ENCODE measurements around the gene SPDYC. TPM values are rescaled to one million over a fixed set of nuclear protein-coding genes. Genes with fewer than 3 reads are reported as not detected.

The SPDYC gene
- total and polyA plus RNA-seq, 5 experiments from 2014 or later = not detected

DNA sequence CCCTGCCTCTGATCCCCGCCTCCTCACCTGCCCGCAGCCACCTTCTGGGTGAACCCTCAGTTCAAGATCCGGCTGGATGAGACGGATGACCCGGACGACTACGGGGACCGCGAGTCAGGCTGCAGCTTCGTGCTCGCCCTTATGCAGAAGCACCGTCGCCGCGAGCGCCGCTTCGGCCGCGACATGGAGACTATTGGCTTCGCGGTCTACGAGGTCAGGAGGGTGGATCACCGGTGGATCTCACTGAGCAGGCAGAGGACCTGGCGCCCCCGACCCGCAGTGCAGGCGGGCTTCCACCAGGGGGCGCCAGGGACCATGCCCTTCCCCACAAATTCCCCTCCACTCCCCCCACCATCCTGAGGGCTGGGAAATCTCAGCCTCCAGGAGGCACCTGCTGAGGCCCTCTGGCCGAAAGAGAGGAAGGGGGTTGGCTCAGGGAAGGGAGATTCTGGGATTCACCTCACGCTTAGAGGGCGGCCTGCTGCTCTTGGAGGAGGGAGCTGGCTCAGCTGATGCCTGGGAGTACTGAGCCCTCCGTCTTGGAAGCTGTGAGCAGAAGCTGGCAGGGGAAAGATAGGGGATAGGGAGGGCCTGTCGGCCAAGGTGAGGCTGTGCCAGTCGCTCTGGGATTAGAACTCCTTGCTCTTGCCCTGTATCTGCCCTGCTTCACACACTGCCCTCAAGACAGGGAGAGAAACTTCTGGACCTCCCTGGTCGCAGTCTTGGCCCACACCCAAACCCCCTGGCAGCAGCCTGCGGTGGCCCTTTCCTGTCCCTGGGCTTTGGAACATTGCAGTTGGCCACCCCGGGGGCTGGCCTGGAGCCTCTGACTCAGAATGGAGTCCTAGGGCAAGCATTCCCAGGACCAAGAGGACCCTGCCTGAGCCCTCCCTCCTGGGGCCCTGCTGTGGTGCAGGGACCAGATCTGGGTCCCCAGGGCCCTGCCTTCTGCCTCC, 34.9 kb downstream of the SPDYC start:
- Mint-ChIP-seq H3K9me3 (no peaks in the 10 kb centered on the region), H3K36me3 (peaks cover 0 to 54% (median 3%) of the 10 kb centered on the region in 3 donors), H3K4me3 (no peak overlapping the region), H3K27me3 (no peaks in the 10 kb centered on the region), H3K4me1 (peaks cover 2 to 11% (median 7%) of the 10 kb centered on the region in 4 donors), H3K27ac (no peak overlapping the region)
- ATAC-seq (peak; percentile 59 to 73), DNase-seq (peak in 8 of 10 donors; percentile 27 to 62 (median 54))
- POLR2A ChIA-PET = no interaction called here

DNA sequence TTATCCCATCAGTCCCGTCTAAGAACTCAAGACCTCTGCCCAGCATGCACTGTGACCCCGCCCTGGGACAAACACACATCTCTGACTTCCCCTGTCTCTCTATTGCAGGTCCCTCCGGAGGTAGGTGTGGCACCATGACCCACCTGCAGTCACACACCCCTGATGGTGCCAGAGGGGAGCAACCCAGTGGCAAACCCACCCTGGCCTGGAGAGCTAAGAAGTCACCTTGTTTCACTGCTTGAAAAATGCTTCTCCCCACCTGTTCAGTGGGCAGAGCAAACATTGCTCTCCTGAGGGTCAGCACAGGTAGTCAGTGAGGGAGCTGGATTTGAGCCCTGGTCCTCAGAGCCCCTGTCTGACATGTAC, 35.6 kb downstream of the SPDYC start:
- H3K27me3 Mint-ChIP-seq = no peaks in the 10 kb centered on the region
- POLR2A ChIA-PET = interaction anchor here (1.9 kb wide), 1 partner anchor 13 kb away, joined by 5 read pairs; no protein-coding TSS in a partner anchor
- H3K27ac Mint-ChIP-seq = no peak overlapping the region
- DNase-seq (no peak), ATAC-seq (no peak)
- H3K4me3 Mint-ChIP-seq = no peak overlapping the region
- peaks cover 0 to 53% (median 3%) of the 10 kb centered on the region in 3 donors for H3K36me3 Mint-ChIP-seq
- H3K4me1 Mint-ChIP-seq = peaks cover 2 to 11% (median 7%) of the 10 kb centered on the region in 4 donors
- no peaks in the 10 kb centered on the region for H3K9me3 Mint-ChIP-seq

DNA sequence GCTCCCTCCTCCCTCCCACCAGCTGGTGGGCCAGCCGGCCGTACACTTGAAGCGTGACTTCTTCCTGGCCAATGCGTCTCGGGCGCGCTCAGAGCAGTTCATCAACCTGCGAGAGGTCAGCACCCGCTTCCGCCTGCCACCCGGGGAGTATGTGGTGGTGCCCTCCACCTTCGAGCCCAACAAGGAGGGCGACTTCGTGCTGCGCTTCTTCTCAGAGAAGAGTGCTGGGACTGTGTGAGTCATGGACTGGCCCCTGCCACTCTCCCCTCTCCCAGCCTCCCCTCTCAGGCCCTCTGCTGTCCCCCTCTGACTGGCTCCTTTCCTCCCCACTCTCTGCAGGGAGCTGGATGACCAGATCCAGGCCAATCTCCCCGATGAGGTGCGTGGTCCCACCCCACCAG, 36.4 kb downstream of the SPDYC start:
- Mint-ChIP-seq H3K36me3 (peaks cover 0 to 56% (median 3%) of the 10 kb centered on the region in 3 donors), H3K27me3 (no peaks in the 10 kb centered on the region), H3K9me3 (no peaks in the 10 kb centered on the region), H3K27ac (no peak overlapping the region), H3K4me1 (peaks cover 2 to 11% (median 7%) of the 10 kb centered on the region in 4 donors), H3K4me3 (no peak overlapping the region)
- POLR2A ChIA-PET = interaction anchor here (0.6 to 1.9 kb wide), 2 partner anchors 12 to 109 kb away, joined by 3 to 5 read pairs; no protein-coding TSS in a partner anchor
- ATAC-seq (no peak), DNase-seq (peak in 1 of 10 donors; percentile 28)

DNA sequence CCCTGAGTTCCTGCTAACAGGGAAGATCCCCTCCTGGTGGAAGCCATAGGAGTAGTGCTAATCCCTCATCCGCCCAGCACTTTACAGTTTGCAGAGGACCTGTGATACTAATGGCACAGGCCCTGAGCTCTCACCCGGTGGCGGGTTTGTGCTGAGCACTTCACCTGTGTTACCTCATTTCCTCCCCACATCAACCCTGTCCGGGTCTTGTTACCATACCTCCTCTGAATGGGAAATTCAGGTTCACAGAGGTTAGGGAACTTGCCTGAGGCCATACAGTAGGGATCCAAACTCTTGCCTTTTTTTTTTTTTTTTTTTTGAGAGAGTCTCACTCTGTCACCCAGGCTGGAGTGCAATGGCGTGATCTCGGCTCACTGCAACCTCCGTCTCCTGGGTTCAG, 36.9 kb downstream of the SPDYC start:
- Mint-ChIP-seq H3K27ac (no peak overlapping the region), H3K27me3 (no peaks in the 10 kb centered on the region), H3K9me3 (no peaks in the 10 kb centered on the region), H3K4me3 (no peak overlapping the region), H3K36me3 (peaks cover 0 to 57% (median 3%) of the 10 kb centered on the region in 3 donors), H3K4me1 (peaks cover 2 to 11% (median 7%) of the 10 kb centered on the region in 4 donors)
- POLR2A ChIA-PET = interaction anchor here (0.6 to 1.9 kb wide), 4 partner anchors 12 to 196 kb away, joined by 3 to 6 read pairs (median 4); no protein-coding TSS in a partner anchor
- ATAC-seq = no peak
- no peak for DNase-seq

DNA sequence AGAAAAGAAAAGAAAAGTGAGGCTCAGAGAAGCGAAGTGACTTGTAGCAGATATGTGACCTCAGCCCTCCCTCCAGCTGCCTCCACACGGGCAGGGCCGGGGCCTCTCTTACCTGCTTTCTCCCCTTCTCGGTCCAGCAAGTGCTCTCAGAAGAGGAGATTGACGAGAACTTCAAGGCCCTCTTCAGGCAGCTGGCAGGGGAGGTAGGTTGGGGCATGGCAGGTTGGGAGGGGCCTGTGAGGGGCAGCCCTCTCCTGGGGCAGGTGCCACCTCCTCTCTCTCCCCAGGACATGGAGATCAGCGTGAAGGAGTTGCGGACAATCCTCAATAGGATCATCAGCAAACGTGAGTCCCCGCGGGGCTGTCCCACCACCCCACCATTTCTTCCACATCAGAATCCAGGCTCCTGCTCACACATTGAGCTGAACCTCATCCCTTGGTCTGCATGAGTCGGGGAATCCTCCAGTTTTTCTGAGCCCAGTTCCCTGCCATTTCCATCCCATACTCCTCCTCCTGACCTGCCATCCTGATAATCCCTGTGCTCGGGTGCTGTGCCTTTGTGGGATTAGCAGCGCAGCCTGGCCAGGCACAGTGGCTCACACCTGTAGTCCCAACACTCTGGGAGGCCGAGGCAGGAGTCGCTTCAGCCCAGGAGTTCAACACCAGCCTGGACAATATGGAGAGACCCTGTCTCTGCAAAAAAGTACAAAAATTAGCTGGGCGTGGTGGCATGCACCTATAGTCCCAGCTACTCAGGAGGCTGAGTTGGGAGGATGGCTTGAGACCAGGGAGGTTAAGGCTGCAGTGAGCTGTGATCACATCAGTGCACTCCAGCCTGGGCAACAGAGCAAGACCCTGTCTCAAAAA, 38.1 kb downstream of the SPDYC start:
- H3K36me3 Mint-ChIP-seq = peaks cover 0 to 55% (median 3%) of the 10 kb centered on the region in 3 donors
- POLR2A ChIA-PET = interaction anchor here (0.6 kb wide), 1 partner anchor 107 kb away, joined by 3 read pairs; no protein-coding TSS in a partner anchor
- no peaks in the 10 kb centered on the region for H3K9me3 Mint-ChIP-seq
- peaks cover 9 to 18% (median 11%) of the 10 kb centered on the region in 4 donors for H3K4me1 Mint-ChIP-seq
- no peak for DNase-seq
- H3K27ac Mint-ChIP-seq = no peak overlapping the region
- ATAC-seq = no peak
- no peak overlapping the region for H3K4me3 Mint-ChIP-seq
- H3K27me3 Mint-ChIP-seq = no peaks in the 10 kb centered on the region

DNA sequence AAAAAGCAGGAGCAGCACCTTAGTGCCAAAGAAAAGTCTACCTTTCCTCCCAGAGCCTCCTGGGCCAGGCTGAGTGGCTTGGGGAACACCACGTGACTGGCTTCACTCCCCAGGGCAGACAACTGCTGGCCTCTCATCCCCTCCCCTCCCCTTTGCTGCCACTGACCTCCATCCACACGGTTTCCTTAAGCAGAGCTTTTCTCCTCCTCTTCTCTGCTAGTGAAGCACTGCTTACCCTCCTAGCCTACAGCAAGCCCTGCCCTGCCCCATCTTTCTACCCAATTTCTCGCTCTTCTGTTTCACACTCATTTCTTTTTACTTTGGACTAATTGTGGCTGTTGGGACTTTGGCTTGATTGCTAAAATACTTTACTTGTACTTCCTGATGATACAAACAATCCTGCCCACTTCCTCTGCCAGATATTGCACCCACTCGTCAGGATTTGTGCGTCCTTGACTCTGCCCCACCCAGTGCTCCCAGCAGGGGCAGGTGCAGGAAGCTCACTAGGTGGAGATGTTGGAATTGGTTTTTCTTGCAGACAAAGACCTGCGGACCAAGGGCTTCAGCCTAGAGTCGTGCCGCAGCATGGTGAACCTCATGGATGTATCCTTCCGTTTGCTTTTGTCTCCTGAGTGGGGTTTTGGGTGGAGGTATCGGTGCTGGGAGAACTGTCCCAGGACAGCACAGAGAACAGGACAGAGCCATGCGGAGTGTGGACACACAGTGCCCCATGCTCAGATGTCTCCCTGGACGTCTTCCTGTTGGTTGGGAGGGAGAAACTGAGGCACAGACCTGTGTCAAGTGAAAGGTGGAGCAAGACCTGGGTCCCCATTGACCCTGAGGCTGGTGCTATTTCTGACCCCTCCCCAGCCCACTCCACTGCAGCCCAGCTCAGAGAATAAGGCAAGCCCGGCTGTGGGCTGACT, 39.0 kb downstream of the SPDYC start:
- Mint-ChIP-seq H3K4me3 (no peak overlapping the region), H3K27me3 (no peaks in the 10 kb centered on the region), H3K36me3 (peaks cover 0 to 53% (median 3%) of the 10 kb centered on the region in 3 donors), H3K27ac (peak overlapping the region in 5 of 10 donors; percentile 3 to 46 (median 29)), H3K9me3 (no peaks in the 10 kb centered on the region), H3K4me1 (peaks cover 12 to 27% (median 18%) of the 10 kb centered on the region in 4 donors)
- ATAC-seq = no peak
- no peak for DNase-seq
- POLR2A ChIA-PET = no interaction called here

DNA sequence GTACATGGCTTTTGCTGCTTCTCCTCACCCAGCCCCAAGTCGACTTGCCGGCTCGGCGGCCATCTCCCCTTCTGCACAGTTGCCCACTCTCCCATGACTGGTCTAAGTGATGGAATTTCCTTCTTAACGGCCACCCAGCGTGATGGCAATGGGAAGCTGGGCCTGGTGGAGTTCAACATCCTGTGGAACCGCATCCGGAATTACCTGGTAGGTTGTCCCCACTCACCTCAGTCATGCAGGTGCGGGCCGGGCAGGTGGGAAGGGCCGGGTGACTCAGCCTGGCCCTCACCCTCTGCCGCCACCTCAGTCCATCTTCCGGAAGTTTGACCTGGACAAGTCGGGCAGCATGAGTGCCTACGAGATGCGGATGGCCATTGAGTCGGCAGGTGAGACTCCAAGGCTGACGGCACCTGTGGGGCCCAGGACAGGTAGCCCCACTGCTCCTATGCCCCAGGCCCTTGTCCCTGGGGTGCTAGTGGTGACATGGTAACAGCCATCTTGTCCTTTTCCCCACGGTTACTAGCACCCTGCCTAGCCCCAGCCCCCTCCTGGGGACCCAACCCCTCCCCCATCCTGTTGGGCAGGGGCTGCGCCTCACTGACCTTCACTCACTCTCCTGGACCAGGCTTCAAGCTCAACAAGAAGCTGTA, 39.8 kb downstream of the SPDYC start:
- H3K27me3 Mint-ChIP-seq = no peaks in the 10 kb centered on the region
- H3K9me3 Mint-ChIP-seq = no peaks in the 10 kb centered on the region
- H3K4me1 Mint-ChIP-seq = peaks cover 15 to 30% (median 26%) of the 10 kb centered on the region in 4 donors
- ATAC-seq (no peak), DNase-seq (no peak)
- POLR2A ChIA-PET = no interaction called here
- H3K36me3 Mint-ChIP-seq = peaks cover 0 to 49% (median 3%) of the 10 kb centered on the region in 3 donors
- H3K27ac Mint-ChIP-seq = peak overlapping the region in 2 of 10 donors; percentile 21 to 29
- H3K4me3 Mint-ChIP-seq = no peak overlapping the region

DNA sequence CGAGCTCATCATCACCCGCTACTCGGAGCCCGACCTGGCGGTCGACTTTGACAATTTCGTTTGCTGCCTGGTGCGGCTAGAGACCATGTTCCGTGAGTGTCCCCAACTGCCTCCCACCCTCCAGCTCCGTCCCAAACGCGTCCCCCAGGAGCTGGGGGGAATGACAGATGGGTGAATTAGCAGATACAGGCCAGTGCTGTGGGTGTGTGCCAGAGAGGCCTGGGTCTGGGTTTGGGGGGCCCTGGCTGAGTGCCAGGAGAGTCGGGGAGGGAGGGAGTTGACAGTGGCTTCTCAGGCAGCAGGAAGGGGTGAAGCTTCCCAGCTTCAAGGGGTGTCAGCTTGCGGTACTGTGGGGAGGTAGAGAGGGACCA, 40.3 kb downstream of the SPDYC start:
- H3K27me3 Mint-ChIP-seq = no peaks in the 10 kb centered on the region
- DNase-seq (no peak), ATAC-seq (no peak)
- peak overlapping the region in 1 of 10 donors; percentile 37 for H3K27ac Mint-ChIP-seq
- peaks cover 0 to 46% (median 3%) of the 10 kb centered on the region in 3 donors for H3K36me3 Mint-ChIP-seq
- peaks cover 16 to 33% (median 29%) of the 10 kb centered on the region in 4 donors for H3K4me1 Mint-ChIP-seq
- POLR2A ChIA-PET = no interaction called here
- H3K4me3 Mint-ChIP-seq = no peak overlapping the region
- H3K9me3 Mint-ChIP-seq = no peaks in the 10 kb centered on the region

DNA sequence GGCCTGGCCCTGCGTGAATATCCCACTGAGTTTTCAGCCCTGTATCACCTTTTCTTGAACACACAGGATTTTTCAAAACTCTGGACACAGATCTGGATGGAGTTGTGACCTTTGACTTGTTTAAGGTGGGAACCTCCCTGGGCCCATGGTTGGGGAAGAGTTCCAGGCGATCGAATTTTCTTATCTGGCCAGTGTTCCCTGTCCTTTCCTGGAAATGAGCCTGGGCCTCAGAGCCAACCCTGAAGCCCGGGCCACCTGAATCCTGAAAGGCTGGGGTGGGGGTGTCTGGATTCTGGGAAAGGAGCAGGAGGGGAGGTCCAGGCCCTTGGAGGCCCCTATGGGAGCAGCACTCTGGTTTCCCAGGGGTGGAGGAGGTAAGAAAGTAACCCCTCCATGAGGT, 40.7 kb downstream of the SPDYC start:
- Mint-ChIP-seq H3K4me1 (peaks cover 20 to 37% (median 33%) of the 10 kb centered on the region in 4 donors), H3K36me3 (peaks cover 0 to 43% (median 2%) of the 10 kb centered on the region in 3 donors), H3K27me3 (no peaks in the 10 kb centered on the region), H3K27ac (peak overlapping the region in 1 of 10 donors; percentile 37), H3K9me3 (no peaks in the 10 kb centered on the region), H3K4me3 (no peak overlapping the region)
- ATAC-seq (no peak), DNase-seq (no peak)
- POLR2A ChIA-PET = no interaction called here

DNA sequence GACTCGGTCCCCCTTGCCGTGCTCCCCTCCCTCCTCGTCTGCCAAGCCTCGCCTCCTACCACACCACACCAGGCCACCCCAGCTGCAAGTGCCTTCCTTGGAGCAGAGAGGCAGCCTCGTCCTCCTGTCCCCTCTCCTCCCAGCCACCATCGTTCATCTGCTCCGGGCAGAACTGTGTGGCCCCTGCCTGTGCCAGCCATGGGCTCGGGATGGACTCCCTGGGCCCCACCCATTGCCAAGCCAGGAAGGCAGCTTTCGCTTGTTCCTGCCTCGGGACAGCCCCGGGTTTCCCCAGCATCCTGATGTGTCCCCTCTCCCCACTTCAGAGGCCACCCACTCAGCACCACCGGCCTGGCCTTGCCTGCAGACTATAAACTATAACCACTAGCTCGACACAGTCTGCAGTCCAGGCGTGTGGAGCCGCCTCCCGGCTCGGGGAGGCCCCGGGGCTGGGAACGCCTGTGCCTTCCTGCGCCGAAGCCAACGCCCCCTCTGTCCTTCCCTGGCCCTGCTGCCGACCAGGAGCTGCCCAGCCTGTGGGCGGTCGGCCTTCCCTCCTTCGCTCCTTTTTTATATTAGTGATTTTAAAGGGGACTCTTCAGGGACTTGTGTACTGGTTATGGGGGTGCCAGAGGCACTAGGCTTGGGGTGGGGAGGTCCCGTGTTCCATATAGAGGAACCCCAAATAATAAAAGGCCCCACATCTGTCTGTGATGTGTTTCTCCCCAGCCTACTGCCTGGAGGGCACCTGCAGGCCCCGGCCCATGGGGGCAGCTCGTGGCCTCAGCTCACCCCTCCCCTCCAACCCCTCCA, 41.5 kb downstream of the SPDYC start:
- H3K9me3 Mint-ChIP-seq = no peaks in the 10 kb centered on the region
- POLR2A ChIA-PET = interaction anchor here (0.7 to 0.8 kb wide), 2 partner anchors 9 to 33 kb away, joined by 3 to 5 read pairs; no protein-coding TSS in a partner anchor
- peaks cover 0 to 39% (median 0%) of the 10 kb centered on the region in 3 donors for H3K36me3 Mint-ChIP-seq
- H3K4me1 Mint-ChIP-seq = peaks cover 20 to 40% (median 33%) of the 10 kb centered on the region in 4 donors
- no peak for DNase-seq
- ATAC-seq = no peak
- no peaks in the 10 kb centered on the region for H3K27me3 Mint-ChIP-seq
- peak overlapping the region in 2 of 10 donors; percentile 49 to 56 for H3K27ac Mint-ChIP-seq
- no peak overlapping the region for H3K4me3 Mint-ChIP-seq

Measured in naive thymus-derived CD8-positive, alpha-beta T cell (primary cell).